Uterine smooth muscle cell (primary cell): ENCODE results near the gene SLC7A5. TPM values are rescaled to one million over a fixed set of nuclear protein-coding genes. Genes with fewer than 3 reads are reported as not detected.

Source experiments
- total RNA-seq: library from RNA; depleted of rRNA; stranded (reverse); fragments of >200 nt; gene quantifications from 2 replicates; pipeline ENCODE4 v1.2.3, GENCODE V29; 2014

SLC7A5 gene
- total RNA-seq: 30.3 and 41.1 TPM in 2 replicates

GRCh38 chr16:87869061-87869878 is at the start of gene SLC7A5:
Gene SLC7A5, minus strand, starts transcription at chr16:87869507. Its CDS starts 85 bp downstream, at chr16:87869422.

Other genes with a start within 250 kb of the SLC7A5 start
- 27.0 and 31.7 TPM in 2 replicates for gene KLHDC4, start 103.5 kb downstream of the SLC7A5 start, total RNA-seq
- gene CA5A, start 67.0 kb upstream of the SLC7A5 start, total RNA-seq: not detected in 2 replicates
- 23.2 and 38.5 TPM in 2 replicates for gene BANP, start 81.9 kb upstream of the SLC7A5 start, total RNA-seq